Gastrocnemius medialis (tissue), 4 donors: Measurements from ENCODE around the gene LCAT. TPM values are rescaled to one million over a fixed set of nuclear protein-coding genes. Genes with fewer than 3 reads are reported as not detected.
A peak's percentile ranks its signal among the peaks of the same experiment; 100 is the strongest.

ENCODE experiments used
- ATAC-seq, 2 donors: fragments of 150-250 bp; one replicate each; pipeline ENCODE4 v1.9.1; 2016
- DNase-seq, 2 donors: peaks; one replicate each; pipeline ENCODE4 v3.0.0-alpha.2; 2019
- H3K27ac ChIP-seq, 4 donors: fragments of 200-600 bp; sonication (generic); 1 replicate in 1 of 4; 2 replicates in 3 of 4; pipeline ENCODE4 v1.5.1; 2016 to 2018; ENCODE audit warnings: mild to moderate bottlenecking in 2 of 4, moderate library complexity in 1 of 4
- H3K27me3 ChIP-seq, 3 donors: fragments of 200-600 bp; sonication (generic) in 2 of 3; 1 replicate in 1 of 3; 2 replicates in 2 of 3; pipeline versions ENCODE4 v1.5.1 to v1.6.0; 2016 to 2019; ENCODE audit warnings: mild to moderate bottlenecking in 1 of 3, moderate library complexity in 1 of 3
- H3K36me3 ChIP-seq, 2 donors: fragments of 200-600 bp; sonication (generic) in 1 of 2; one replicate each; pipeline ENCODE4 v1.5.1; 2017 to 2018
- H3K4me1 ChIP-seq, 2 donors: fragments of 200-600 bp; sonication (generic) in 1 of 2; one replicate each; pipeline ENCODE4 v1.5.1; 2016 to 2017; ENCODE audit warnings: mild to moderate bottlenecking in 2 of 2
- H3K4me3 ChIP-seq, 4 donors: fragments of 200-600 bp; sonication (generic) in 3 of 4; 1 replicate in 1 of 4; 2 replicates in 3 of 4; pipeline ENCODE4 v1.5.1; 2016 to 2019; ENCODE audit warnings: mild to moderate bottlenecking in 2 of 4
- H3K9me3 ChIP-seq, 3 donors: fragments of 200-600 bp; sonication (generic) in 2 of 3; 1 replicate in 1 of 3; 2 replicates in 2 of 3; pipeline ENCODE4 v1.5.1; 2016 to 2019
- CTCF ChIP-seq, 5 experiments: fragments of 450-650 bp in 3 of 5; fragments of 200-600 bp in 2 of 5; sonication (generic) in 2 of 5; IDR thresholded peaks in 4 of 5; conservative IDR thresholded peaks in 1 of 5; 1 replicate in 4 of 5; 2 replicates in 1 of 5; pipeline ENCODE4 v1.5.1; 2016 to 2019; ENCODE audit warnings: antibody characterized with exemption in 5 of 5, mild to moderate bottlenecking in 3 of 5, moderate library complexity in 3 of 5
- POLR2A ChIP-seq, 2 donors: fragments of 450-650 bp; IDR thresholded peaks; one replicate each; pipeline ENCODE4 v1.6.1; 2017; ENCODE audit warnings: antibody characterized with exemption in 2 of 2, mild to moderate bottlenecking in 2 of 2, moderate library complexity in 2 of 2
- in situ Hi-C, 4 donors: fragments of 200-750 bp; cut with MboI; loops; one replicate each; pipeline versions ENCODE4 v1.15.0 to v1.8.0; 2017; ENCODE audit warnings: low sequenced_read_pairs in 4 of 4
- intact Hi-C: fragments of 100-400 bp; cut with DNase I; formaldehyde crosslinking; loops from one replicate; pipeline ENCODE4 v1.15.1; 2023; ENCODE audit warnings: low total_unique reads
- total RNA-seq, 4 donors: library from RNA; depleted of rRNA; stranded (reverse); fragments of >200 nt; gene quantifications; one replicate each; pipeline versions ENCODE4 v1.1.0 to v1.2.3, GENCODE V29; 2016

LCAT gene
- total RNA-seq, 4 donors from 2014 or later = 2.5 to 18.7 (median 3.5) TPM

- Histone ChIP-seq H3K4me3 (no peak overlapping the region), H3K4me1 (peaks cover 22 to 26% of the 10 kb centered on the region in 2 donors), H3K27ac (peak overlapping the region in 3 of 4 donors; percentile 5 to 20 (median 19)), H3K9me3 (no peaks in the 10 kb centered on the region), H3K27me3 (no peaks in the 10 kb centered on the region), H3K36me3 (peaks cover 0 to 49% of the 10 kb centered on the region in 2 donors)
- no peak for ATAC-seq
- intact Hi-C loops (no loop called here), in situ Hi-C loops (no loop called here)
- TF ChIP-seq CTCF (IDR thresholded peaks at IDR 0.05 in 4 of 5, conservative IDR thresholded peaks at IDR 0.05 in 1 of 5) = no peak
- TF ChIP-seq POLR2A (IDR thresholded peaks at IDR 0.05) = no peak
- no peak for DNase-seq
Observed at GRCh38 chr16:67954421-67955196, 10.7 kb upstream of the LCAT start.

GRCh38 chr16:67953641-67954375 is 9.9 kb upstream of the LCAT start:
- TF ChIP-seq POLR2A (IDR thresholded peaks at IDR 0.05) = no peak
- no peak for TF ChIP-seq CTCF (IDR thresholded peaks at IDR 0.05 in 4 of 5, conservative IDR thresholded peaks at IDR 0.05 in 1 of 5)
- H3K27ac ChIP-seq = peak overlapping the region in 3 of 4 donors; percentile 5 to 20 (median 19)
- DNase-seq (no peak), ATAC-seq (no peak)
- in situ Hi-C loops = no loop called here
- H3K4me1 ChIP-seq = peaks cover 14 to 18% of the 10 kb centered on the region in 2 donors
- peaks cover 0 to 57% of the 10 kb centered on the region in 2 donors for H3K36me3 ChIP-seq
- no peaks in the 10 kb centered on the region for H3K9me3 ChIP-seq
- H3K4me3 ChIP-seq = no peak overlapping the region
- no peaks in the 10 kb centered on the region for H3K27me3 ChIP-seq
- intact Hi-C loops = no loop called here

GRCh38 chr16:67951485-67951884 is 7.6 kb upstream of the LCAT start:
- in situ Hi-C loops (no loop called here), intact Hi-C loops (no loop called here)
- Histone ChIP-seq H3K4me3 (no peak overlapping the region), H3K36me3 (peaks cover 0 to 80% of the 10 kb centered on the region in 2 donors), H3K27me3 (no peaks in the 10 kb centered on the region), H3K27ac (peak overlapping the region in 2 of 4 donors; percentile 15 to 55), H3K9me3 (no peaks in the 10 kb centered on the region), H3K4me1 (peaks cover 7 to 11% of the 10 kb centered on the region in 2 donors)
- DNase-seq (no peak), ATAC-seq (no peak)
- no peak for TF ChIP-seq CTCF (IDR thresholded peaks at IDR 0.05 in 4 of 5, conservative IDR thresholded peaks at IDR 0.05 in 1 of 5)
- no peak for TF ChIP-seq POLR2A (IDR thresholded peaks at IDR 0.05)

GRCh38 chr16:67950335-67950843 is 6.5 kb upstream of the LCAT start:
- H3K4me1 ChIP-seq = peaks cover 11 to 14% of the 10 kb centered on the region in 2 donors

More at GRCh38 chr16:67950335-67950843, 6.5 kb upstream of the LCAT start:
- no peaks in the 10 kb centered on the region for H3K27me3 ChIP-seq
- TF ChIP-seq CTCF (IDR thresholded peaks at IDR 0.05 in 4 of 5, conservative IDR thresholded peaks at IDR 0.05 in 1 of 5) (no peak), POLR2A (IDR thresholded peaks at IDR 0.05) (no peak)
- no peak overlapping the region for H3K27ac ChIP-seq
- intact Hi-C loops = no loop called here
- H3K4me3 ChIP-seq = no peak overlapping the region
- ATAC-seq = no peak
- in situ Hi-C loops = no loop called here
- H3K9me3 ChIP-seq = no peaks in the 10 kb centered on the region
- H3K36me3 ChIP-seq = peaks cover 0 to 90% of the 10 kb centered on the region in 2 donors
- DNase-seq = no peak
